Chondrocyte (in vitro differentiated cells): ENCODE results near the gene TSPAN12. TPM values are rescaled to one million over a fixed set of nuclear protein-coding genes. Genes with fewer than 3 reads are reported as not detected.

ENCODE experiments used
- DNase-seq: peaks from one replicate; pipeline ENCODE4 v3.0.0; 2021; ENCODE audit warnings: mixed read lengths, low spot score
- H3K27ac Mint-ChIP-seq: one replicate; pipeline ENCODE4 v1.8.0; 2021; ENCODE audit warnings: mild to moderate bottlenecking, moderate library complexity, mixed read lengths; ENCODE audit not compliant: unreplicated experiment
- H3K27me3 Mint-ChIP-seq: 2 replicates; pipeline ENCODE4 v1.8.0; 2021; ENCODE audit warnings: low read depth, mixed read lengths
- H3K36me3 Mint-ChIP-seq: 2 replicates; pipeline ENCODE4 v1.8.0; 2021; ENCODE audit warnings: low read depth, mixed read lengths
- H3K4me1 Mint-ChIP-seq: 2 replicates; pipeline ENCODE4 v1.8.0; 2021; ENCODE audit warnings: low read depth, mild to moderate bottlenecking, mixed read lengths
- H3K4me3 Mint-ChIP-seq: one replicate; pipeline ENCODE4 v1.8.0; 2021; ENCODE audit warnings: mild to moderate bottlenecking, moderate library complexity, mixed read lengths; ENCODE audit not compliant: unreplicated experiment
- H3K9me3 Mint-ChIP-seq: 2 replicates; pipeline ENCODE4 v1.8.0; 2021; ENCODE audit warnings: low read depth, mixed read lengths
- total RNA-seq: library from RNA; stranded (reverse); gene quantifications from 3 replicates; pipeline ENCODE4 v1.2.1, GENCODE V29; 2021
- TF ChIP-seq, protein P1 (sequence below): fragments of 200-600 bp; sonication (generic); IDR thresholded peaks from 2 replicates; pipeline ENCODE4 v1.5.0; 2021; ENCODE audit warnings: antibody characterized with exemption, mild to moderate bottlenecking, moderate library complexity

TSPAN12 gene
- total RNA-seq, 1 donor from 2014 or later: 7.8 TPM

GRCh38 chr7:120775755-120776154, 82.2 kb downstream of the TSPAN12 start:
- Mint-ChIP-seq H3K9me3 (no peaks in the 10 kb centered on the region), H3K4me3 (no peak overlapping the region), H3K27me3 (no peaks in the 10 kb centered on the region), H3K4me1 (no peaks in the 10 kb centered on the region), H3K27ac (no peak overlapping the region), H3K36me3 (no peaks in the 10 kb centered on the region)
- DNase-seq: no peak
- TF ChIP-seq, protein P1, sequence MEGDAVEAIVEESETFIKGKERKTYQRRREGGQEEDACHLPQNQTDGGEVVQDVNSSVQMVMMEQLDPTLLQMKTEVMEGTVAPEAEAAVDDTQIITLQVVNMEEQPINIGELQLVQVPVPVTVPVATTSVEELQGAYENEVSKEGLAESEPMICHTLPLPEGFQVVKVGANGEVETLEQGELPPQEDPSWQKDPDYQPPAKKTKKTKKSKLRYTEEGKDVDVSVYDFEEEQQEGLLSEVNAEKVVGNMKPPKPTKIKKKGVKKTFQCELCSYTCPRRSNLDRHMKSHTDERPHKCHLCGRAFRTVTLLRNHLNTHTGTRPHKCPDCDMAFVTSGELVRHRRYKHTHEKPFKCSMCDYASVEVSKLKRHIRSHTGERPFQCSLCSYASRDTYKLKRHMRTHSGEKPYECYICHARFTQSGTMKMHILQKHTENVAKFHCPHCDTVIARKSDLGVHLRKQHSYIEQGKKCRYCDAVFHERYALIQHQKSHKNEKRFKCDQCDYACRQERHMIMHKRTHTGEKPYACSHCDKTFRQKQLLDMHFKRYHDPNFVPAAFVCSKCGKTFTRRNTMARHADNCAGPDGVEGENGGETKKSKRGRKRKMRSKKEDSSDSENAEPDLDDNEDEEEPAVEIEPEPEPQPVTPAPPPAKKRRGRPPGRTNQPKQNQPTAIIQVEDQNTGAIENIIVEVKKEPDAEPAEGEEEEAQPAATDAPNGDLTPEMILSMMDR: no peak

DNA sequence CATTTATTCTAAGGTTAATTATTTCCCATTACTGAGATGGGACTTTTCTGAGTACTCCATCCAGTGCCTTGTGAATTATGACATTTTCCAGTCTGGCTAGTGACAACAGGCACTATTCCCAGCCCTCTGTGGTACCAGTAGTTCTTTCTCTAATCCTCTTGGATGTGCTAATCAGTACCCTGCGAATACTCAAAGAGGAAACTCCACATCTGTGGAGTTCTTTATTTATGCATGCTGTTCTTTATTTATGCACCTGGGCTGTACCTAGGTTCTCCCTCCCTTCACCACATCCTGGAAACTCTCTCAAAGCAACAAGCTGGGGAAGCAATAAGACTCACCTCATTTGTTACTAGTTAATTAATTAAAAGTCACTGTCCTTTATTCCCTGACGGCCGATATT, 83.5 kb downstream of the TSPAN12 start:
- TF ChIP-seq, protein P1: no peak
- Mint-ChIP-seq H3K9me3 (no peaks in the 10 kb centered on the region), H3K4me3 (no peak overlapping the region), H3K36me3 (no peaks in the 10 kb centered on the region), H3K27ac (no peak overlapping the region), H3K27me3 (no peaks in the 10 kb centered on the region), H3K4me1 (no peaks in the 10 kb centered on the region)
- DNase-seq: no peak

DNA sequence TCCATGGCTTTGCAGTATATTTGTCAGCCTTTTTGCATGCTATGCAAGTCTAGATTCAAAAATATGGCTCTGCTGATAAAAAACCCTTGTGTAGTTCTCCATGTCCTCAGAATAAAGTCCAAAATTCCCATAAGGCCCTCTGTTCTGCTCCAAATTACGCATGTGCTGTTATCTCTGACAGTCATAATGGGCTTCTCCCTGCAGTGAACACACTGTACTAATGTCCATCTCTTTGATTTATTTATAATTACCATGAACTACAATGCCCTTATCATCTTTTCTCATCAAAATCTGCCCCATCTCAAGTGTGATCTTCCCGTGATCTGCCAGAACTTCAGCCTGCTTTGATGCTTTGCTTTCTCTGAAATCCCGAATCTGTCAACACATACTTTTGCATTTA, 87.7 kb downstream of the TSPAN12 start:
- Mint-ChIP-seq H3K27me3 (no peaks in the 10 kb centered on the region), H3K4me3 (no peak overlapping the region), H3K4me1 (no peaks in the 10 kb centered on the region), H3K27ac (no peak overlapping the region), H3K36me3 (no peaks in the 10 kb centered on the region), H3K9me3 (no peaks in the 10 kb centered on the region)
- TF ChIP-seq, protein P1: no peak
- no peak for DNase-seq

- TF ChIP-seq, protein P1: no peak
- no peaks in the 10 kb centered on the region for H3K9me3 Mint-ChIP-seq
- no peaks in the 10 kb centered on the region for H3K27me3 Mint-ChIP-seq
These were observed 97.1 kb downstream of the TSPAN12 start for GRCh38 chr7:120760851-120761250.

GRCh38 chr7:120760050-120760449, 97.9 kb downstream of the TSPAN12 start:
- no peak overlapping the region for H3K27ac Mint-ChIP-seq
- H3K9me3 Mint-ChIP-seq: no peaks in the 10 kb centered on the region
- no peak for DNase-seq
- H3K4me1 Mint-ChIP-seq: no peaks in the 10 kb centered on the region
- H3K36me3 Mint-ChIP-seq: no peaks in the 10 kb centered on the region
- H3K4me3 Mint-ChIP-seq: no peak overlapping the region
- no peaks in the 10 kb centered on the region for H3K27me3 Mint-ChIP-seq
- TF ChIP-seq, protein P1: no peak

More at GRCh38 chr7:120760851-120761250, 97.1 kb downstream of the TSPAN12 start:
- Mint-ChIP-seq H3K4me1 (no peaks in the 10 kb centered on the region), H3K4me3 (no peak overlapping the region), H3K36me3 (no peaks in the 10 kb centered on the region), H3K27ac (no peak overlapping the region)
- DNase-seq: no peak
